A549 (cell line): Measurements from ENCODE around the gene AHR.

Source experiments
- EP300 ChIP-seq, 2 experiments: fragments of >200 bp; sonication (Bioruptor Twin); formaldehyde crosslinking; IDR thresholded peaks; 2 replicates in 1 of 2; 3 replicates in 1 of 2; pipeline ENCODE4 v1.6.1; 2016 to 2017
- HOXA7 ChIP-seq: fragments of 250-450 bp; sonication (Bioruptor Pico); IDR thresholded peaks from 2 replicates; pipeline ENCODE4 v1.5.0; 2020; ENCODE audit warnings: mild to moderate bottlenecking, moderate library complexity
- NPAS2 ChIP-seq: fragments of 250-450 bp; sonication (Bioruptor Pico); IDR thresholded peaks from 2 replicates; pipeline ENCODE4 v1.8.0; 2022; ENCODE audit warnings: mild to moderate bottlenecking, moderate library complexity, borderline replicate concordance
- PHF8 ChIP-seq: fragments of 200-600 bp; sonication (generic); IDR thresholded peaks from 2 replicates; pipeline ENCODE4 v1.6.1; 2016; ENCODE audit warnings: low read depth, mild to moderate bottlenecking, antibody characterized with exemption, moderate library complexity, borderline replicate concordance
- POLR2A ChIP-seq: IDR thresholded peaks from 2 replicates; pipeline ENCODE4 v1.6.1; 2012; ENCODE audit warnings: mild to moderate bottlenecking, low read length
- SMC3 ChIP-seq: fragments of >200 bp; sonication (Bioruptor Twin); formaldehyde crosslinking; IDR thresholded peaks from 3 replicates; pipeline ENCODE4 v1.6.1; 2018; ENCODE audit warnings: inconsistent platforms
- SREBF2 ChIP-seq: fragments of 450-650 bp; IDR thresholded peaks from 2 replicates; pipeline ENCODE4 v1.6.1; 2014; ENCODE audit warnings: mild to moderate bottlenecking, moderate library complexity
- TP53 ChIP-seq: fragments of 250-450 bp; sonication (Bioruptor Pico); IDR thresholded peaks from 2 replicates; pipeline ENCODE4 v1.5.0; 2021; ENCODE audit warnings: mild to moderate bottlenecking, moderate library complexity
- TF ChIP-seq, protein P1 (sequence below): fragments of >200 bp; sonication (Bioruptor Twin); formaldehyde crosslinking; IDR thresholded peaks from 3 replicates; pipeline ENCODE4 v1.5.1; 2016
- TF ChIP-seq, protein P2 (sequence below): fragments of 450-650 bp; IDR thresholded peaks from 2 replicates; pipeline ENCODE4 v1.6.1; 2014; ENCODE audit warnings: antibody characterized with exemption

- TF ChIP-seq, protein P1, sequence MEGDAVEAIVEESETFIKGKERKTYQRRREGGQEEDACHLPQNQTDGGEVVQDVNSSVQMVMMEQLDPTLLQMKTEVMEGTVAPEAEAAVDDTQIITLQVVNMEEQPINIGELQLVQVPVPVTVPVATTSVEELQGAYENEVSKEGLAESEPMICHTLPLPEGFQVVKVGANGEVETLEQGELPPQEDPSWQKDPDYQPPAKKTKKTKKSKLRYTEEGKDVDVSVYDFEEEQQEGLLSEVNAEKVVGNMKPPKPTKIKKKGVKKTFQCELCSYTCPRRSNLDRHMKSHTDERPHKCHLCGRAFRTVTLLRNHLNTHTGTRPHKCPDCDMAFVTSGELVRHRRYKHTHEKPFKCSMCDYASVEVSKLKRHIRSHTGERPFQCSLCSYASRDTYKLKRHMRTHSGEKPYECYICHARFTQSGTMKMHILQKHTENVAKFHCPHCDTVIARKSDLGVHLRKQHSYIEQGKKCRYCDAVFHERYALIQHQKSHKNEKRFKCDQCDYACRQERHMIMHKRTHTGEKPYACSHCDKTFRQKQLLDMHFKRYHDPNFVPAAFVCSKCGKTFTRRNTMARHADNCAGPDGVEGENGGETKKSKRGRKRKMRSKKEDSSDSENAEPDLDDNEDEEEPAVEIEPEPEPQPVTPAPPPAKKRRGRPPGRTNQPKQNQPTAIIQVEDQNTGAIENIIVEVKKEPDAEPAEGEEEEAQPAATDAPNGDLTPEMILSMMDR: no peak
- no peak for TF ChIP-seq NPAS2 (CRISPR knock-in tag)
- TF ChIP-seq TP53 (CRISPR knock-in tag): no peak
- TF ChIP-seq HOXA7 (CRISPR knock-in tag): no peak
- TF ChIP-seq PHF8: no peak
- no peak for TF ChIP-seq SMC3
- TF ChIP-seq, protein P2, sequence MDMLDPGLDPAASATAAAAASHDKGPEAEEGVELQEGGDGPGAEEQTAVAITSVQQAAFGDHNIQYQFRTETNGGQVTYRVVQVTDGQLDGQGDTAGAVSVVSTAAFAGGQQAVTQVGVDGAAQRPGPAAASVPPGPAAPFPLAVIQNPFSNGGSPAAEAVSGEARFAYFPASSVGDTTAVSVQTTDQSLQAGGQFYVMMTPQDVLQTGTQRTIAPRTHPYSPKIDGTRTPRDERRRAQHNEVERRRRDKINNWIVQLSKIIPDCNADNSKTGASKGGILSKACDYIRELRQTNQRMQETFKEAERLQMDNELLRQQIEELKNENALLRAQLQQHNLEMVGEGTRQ: no peak
- no peak for TF ChIP-seq EP300 (IDR thresholded peaks at IDR 0.05)
- TF ChIP-seq SREBF2: no peak
- TF ChIP-seq POLR2A: no peak
Measured at GRCh38 chr7:17329440-17329839, 31.0 kb downstream of the AHR start.
